Upper lobe of right lung (tissue), 1 donor: ENCODE results near the gene ERCC3. TPM values are rescaled to one million over a fixed set of nuclear protein-coding genes. Genes with fewer than 3 reads are reported as not detected.

ENCODE experiments used
- ATAC-seq: fragments of 200-7000 bp; cut with Tn5 transposase; one replicate; pipeline ENCODE4 v1.9.1; 2020; ENCODE audit warnings: mild to moderate bottlenecking, moderate library complexity
- DNase-seq: peaks from one replicate; pipeline ENCODE4 v3.0.0-alpha.2; 2020
- H3K27ac ChIP-seq: fragments of 200-600 bp; one replicate; pipeline ENCODE4 v1.8.0; 2022
- H3K27me3 ChIP-seq: fragments of 200-600 bp; one replicate; pipeline ENCODE4 v1.8.0; 2022; ENCODE audit warnings: mild to moderate bottlenecking
- H3K36me3 ChIP-seq: fragments of 200-600 bp; one replicate; pipeline ENCODE4 v1.8.0; 2022
- H3K4me1 ChIP-seq: fragments of 200-600 bp; one replicate; pipeline ENCODE4 v1.8.0; 2022
- H3K4me3 ChIP-seq: fragments of 200-600 bp; one replicate; pipeline ENCODE4 v1.8.0; 2022; ENCODE audit warnings: mild to moderate bottlenecking
- H3K9me3 ChIP-seq: fragments of 200-600 bp; one replicate; pipeline ENCODE4 v1.8.0; 2022
- intact Hi-C: fragments of 100-400 bp; cut with DNase I; formaldehyde crosslinking; loops from one replicate; pipeline ENCODE4 v1.11.0; 2022
- total RNA-seq: library from RNA; stranded (reverse); fragmentation: NEBNext Ultra II Directional; extraction: Animal tissue kit (Norgen Biotek cat#: 25700); gene quantifications from one replicate; pipeline ENCODE4 v1.2.1, GENCODE V29; 2021
- TF ChIP-seq, protein P1 (sequence below): fragments of 200-600 bp; IDR thresholded peaks from one replicate; pipeline ENCODE4 v1.8.0; 2022; ENCODE audit warnings: antibody characterized with exemption
- donor health status: DM: no; HTN: yes; CAD: no; lungs with severe emphysema.

ERCC3 gene
- total RNA-seq, 1 donor from 2014 or later, result 36.9 TPM

DNA sequence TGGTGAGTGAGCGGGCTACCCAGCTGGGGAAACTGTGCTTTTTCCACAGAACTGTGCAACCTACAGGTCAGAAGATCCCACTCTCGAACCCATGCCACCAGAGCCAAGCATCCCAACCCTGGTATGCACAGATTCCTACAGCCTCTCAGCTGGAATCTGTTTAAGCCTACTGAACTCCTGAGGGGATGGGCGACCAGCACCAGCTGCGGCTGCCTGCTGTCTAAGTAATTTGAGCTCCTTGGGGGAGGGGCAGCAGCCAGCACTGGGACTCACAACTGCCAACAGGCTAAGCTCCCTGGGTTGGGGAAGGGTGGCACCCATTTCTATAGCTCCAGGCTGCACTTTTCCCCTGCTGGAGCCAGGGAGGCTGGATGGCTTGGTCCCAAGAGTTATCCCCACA is 85.6 kb downstream of the ERCC3 start:
- Histone ChIP-seq H3K36me3 (no peaks in the 10 kb centered on the region), H3K27me3 (peaks cover 14% of the 10 kb centered on the region), H3K27ac (no peak overlapping the region), H3K4me3 (no peak overlapping the region), H3K9me3 (no peaks in the 10 kb centered on the region), H3K4me1 (no peaks in the 10 kb centered on the region)
- intact Hi-C loops, result no loop called here
- peak; percentile 41 for DNase-seq
- TF ChIP-seq, protein P1, sequence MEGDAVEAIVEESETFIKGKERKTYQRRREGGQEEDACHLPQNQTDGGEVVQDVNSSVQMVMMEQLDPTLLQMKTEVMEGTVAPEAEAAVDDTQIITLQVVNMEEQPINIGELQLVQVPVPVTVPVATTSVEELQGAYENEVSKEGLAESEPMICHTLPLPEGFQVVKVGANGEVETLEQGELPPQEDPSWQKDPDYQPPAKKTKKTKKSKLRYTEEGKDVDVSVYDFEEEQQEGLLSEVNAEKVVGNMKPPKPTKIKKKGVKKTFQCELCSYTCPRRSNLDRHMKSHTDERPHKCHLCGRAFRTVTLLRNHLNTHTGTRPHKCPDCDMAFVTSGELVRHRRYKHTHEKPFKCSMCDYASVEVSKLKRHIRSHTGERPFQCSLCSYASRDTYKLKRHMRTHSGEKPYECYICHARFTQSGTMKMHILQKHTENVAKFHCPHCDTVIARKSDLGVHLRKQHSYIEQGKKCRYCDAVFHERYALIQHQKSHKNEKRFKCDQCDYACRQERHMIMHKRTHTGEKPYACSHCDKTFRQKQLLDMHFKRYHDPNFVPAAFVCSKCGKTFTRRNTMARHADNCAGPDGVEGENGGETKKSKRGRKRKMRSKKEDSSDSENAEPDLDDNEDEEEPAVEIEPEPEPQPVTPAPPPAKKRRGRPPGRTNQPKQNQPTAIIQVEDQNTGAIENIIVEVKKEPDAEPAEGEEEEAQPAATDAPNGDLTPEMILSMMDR, result no peak
- ATAC-seq, result no peak

Other genes starting within 250 kb of the ERCC3 start
- 33.4 TPM for gene BIN1, start 187.0 kb downstream of the ERCC3 start, total RNA-seq
- not detected for gene CYP27C1, start 73.8 kb downstream of the ERCC3 start, total RNA-seq
- gene MAP3K2, start 93.8 kb upstream of the ERCC3 start, total RNA-seq, result 71.5 TPM
- not detected for gene PROC, start 124.3 kb upstream of the ERCC3 start, total RNA-seq
- 39.3 TPM for gene IWS1, start 232.3 kb upstream of the ERCC3 start, total RNA-seq
- gene MYO7B, start 241.5 kb upstream of the ERCC3 start, total RNA-seq, result 2.2 TPM